ENCODE results near the gene MAPK8IP3. TPM values are rescaled to one million over a fixed set of nuclear protein-coding genes. Genes with fewer than 3 reads are reported as not detected.

Gene MAPK8IP3
- total RNA-seq, 1 experiment from 2014 or later = 72.3 TPM

GRCh38 chr16:1763521-1764511, 57.8 kb downstream of the MAPK8IP3 start (continued):
- 0 out of 2 replicates have a peak, but pooled peaks have one; percentile 62 for TF ChIP-seq HMGXB4 (CRISPR knock-in tag; IDR thresholded peaks at IDR 0.05)
- peak; percentile 89 for TF ChIP-seq ZBTB21 (CRISPR knock-in tag; IDR thresholded peaks at IDR 0.05; ENCODE audit: borderline replicate concordance)
- no peak for TF ChIP-seq ZNF396 (CRISPR knock-in tag; IDR thresholded peaks at IDR 0.05; ENCODE audit: borderline replicate concordance)
- no peak for TF ChIP-seq PRRX2 (CRISPR knock-in tag; IDR thresholded peaks at IDR 0.05)
- no peak for TF ChIP-seq GRHL2 (CRISPR knock-in tag; IDR thresholded peaks at IDR 0.05; ENCODE audit: insufficient replicate concordance, severe bottlenecking)
- no peak for TF ChIP-seq NR1H2 (CRISPR knock-in tag; IDR thresholded peaks at IDR 0.05)
- 0 out of 2 replicates have a peak, but pooled peaks have one; percentile 73 for TF ChIP-seq IRF2 (CRISPR knock-in tag; IDR thresholded peaks at IDR 0.05; ENCODE audit: borderline replicate concordance, low read depth)
- TF ChIP-seq MYBL2 (CRISPR knock-in tag; IDR thresholded peaks at IDR 0.05) = peak; percentile 68; the same call in 1 of the 2 replicates
- TF ChIP-seq NFATC4 (CRISPR knock-in tag; IDR thresholded peaks at IDR 0.05) = no peak
- no peak for TF ChIP-seq ZSCAN18 (CRISPR knock-in tag; IDR thresholded peaks at IDR 0.05)
- TF ChIP-seq NFYB (CRISPR knock-in tag; conservative IDR thresholded peaks at IDR 0.05; ENCODE audit: low read depth) = peak; percentile 46
- TF ChIP-seq ATF2 (CRISPR knock-in tag; IDR thresholded peaks at IDR 0.05; ENCODE audit: borderline replicate concordance, low read depth) = 0 out of 2 replicates have a peak, but pooled peaks have one; percentile 78
- no peak for TF ChIP-seq ZNF423 (CRISPR knock-in tag; IDR thresholded peaks at IDR 0.05)
- TF ChIP-seq KAT7 (CRISPR knock-in tag; IDR thresholded peaks at IDR 0.05; ENCODE audit: borderline replicate concordance) = 0 out of 2 replicates have a peak, but pooled peaks have one; percentile 85
- 0 out of 2 replicates have a peak, but pooled peaks have one; percentile 18 for TF ChIP-seq ATF1 (CRISPR knock-in tag; IDR thresholded peaks at IDR 0.05)
- peak; percentile 84; the same call in 1 of the 2 replicates for TF ChIP-seq TEAD1 (CRISPR knock-in tag; IDR thresholded peaks at IDR 0.05)
- no peak for TF ChIP-seq ZNF512 (CRISPR knock-in tag; IDR thresholded peaks at IDR 0.05; ENCODE audit: borderline replicate concordance)
- 0 out of 2 replicates have a peak, but pooled peaks have one; percentile 64 for TF ChIP-seq ZNF121 (CRISPR knock-in tag; IDR thresholded peaks at IDR 0.05)
- TF ChIP-seq ZNF532 (CRISPR knock-in tag; IDR thresholded peaks at IDR 0.05; ENCODE audit: borderline replicate concordance) = 0 out of 2 replicates have a peak, but pooled peaks have one; percentile 44
- TF ChIP-seq ZBTB43 (CRISPR knock-in tag; IDR thresholded peaks at IDR 0.05) = peak; percentile 70; the same call in 1 of the 2 replicates
- 0 out of 2 replicates have a peak, but pooled peaks have one; percentile 40 for TF ChIP-seq ZNF138 (CRISPR knock-in tag; conservative IDR thresholded peaks at IDR 0.05)
- TF ChIP-seq CREB1 (CRISPR knock-in tag; IDR thresholded peaks at IDR 0.05) = no peak
- TF ChIP-seq FOXK1 (CRISPR knock-in tag; IDR thresholded peaks at IDR 0.05) = peak; percentile 86
- no peak for TF ChIP-seq MLX (CRISPR knock-in tag; IDR thresholded peaks at IDR 0.05)
